GM19468 (cell line): ENCODE measurements around the gene BBS9.
"Not testable (repeated sequence)": the region's sequence is repeated elsewhere in the genome, so short reads cannot be mapped to it uniquely, and the experiment has no call there.

ENCODE experiments used
- ATAC-seq: cut with Tn5 transposase; IDR thresholded peaks from one replicate; pipeline ENCODE4 v1.9.1; 2021; ENCODE audit warnings: mild to moderate bottlenecking, moderate library complexity, moderate number of reproducible peaks; ENCODE audit not compliant: unreplicated experiment; ENCODE audit errors: extremely low read depth

The BBS9 gene

GRCh38 chr7:33527613-33528012, 398.2 kb downstream of the BBS9 start:
- not testable (repeated sequence) for ATAC-seq

GRCh38 chr7:33529070-33529469, 399.7 kb downstream of the BBS9 start:
- ATAC-seq, result no peak

- no peak for ATAC-seq
Measured at GRCh38 chr7:33530664-33531063, 401.3 kb downstream of the BBS9 start.

- no peak for ATAC-seq
Measured at GRCh38 chr7:33531888-33532287, 402.5 kb downstream of the BBS9 start.

GRCh38 chr7:33534833-33535232, 405.5 kb downstream of the BBS9 start:
- no peak for ATAC-seq

- no peak for ATAC-seq
Measured at GRCh38 chr7:33535989-33536388, 406.6 kb downstream of the BBS9 start.

- ATAC-seq, result no peak
Measured at GRCh38 chr7:33536398-33537103, 407.2 kb downstream of the BBS9 start.

- ATAC-seq, result no peak
Measured at GRCh38 chr7:33537104-33537477, 407.7 kb downstream of the BBS9 start.

GRCh38 chr7:33539198-33539597, 409.8 kb downstream of the BBS9 start:
- no peak for ATAC-seq

GRCh38 chr7:33539659-33540400, 410.5 kb downstream of the BBS9 start:
- ATAC-seq, result no peak

GRCh38 chr7:33547880-33548279, 418.5 kb downstream of the BBS9 start:
- ATAC-seq, result no peak

GRCh38 chr7:33550363-33550762, 421.0 kb downstream of the BBS9 start:
- ATAC-seq, result no peak

- no peak for ATAC-seq
Measured at GRCh38 chr7:33550979-33551378, 421.6 kb downstream of the BBS9 start.

GRCh38 chr7:33554046-33554445, 424.7 kb downstream of the BBS9 start:
- no peak for ATAC-seq

- ATAC-seq, result no peak
Measured at GRCh38 chr7:33554576-33554975, 425.2 kb downstream of the BBS9 start.

GRCh38 chr7:33556472-33556871, 427.1 kb downstream of the BBS9 start:
- no peak for ATAC-seq

GRCh38 chr7:33558549-33559323, 429.4 kb downstream of the BBS9 start:
- ATAC-seq, result no peak

- ATAC-seq, result no peak
Measured at GRCh38 chr7:33559324-33559710, 430.0 kb downstream of the BBS9 start.

- no peak for ATAC-seq
Measured at GRCh38 chr7:33562996-33563395, 433.6 kb downstream of the BBS9 start.

GRCh38 chr7:33563651-33564050, 434.3 kb downstream of the BBS9 start:
- ATAC-seq, result no peak

- ATAC-seq, result no peak
Measured at GRCh38 chr7:33578166-33578565, 448.8 kb downstream of the BBS9 start.
